Measurements from ENCODE around the gene REEP1. TPM values are rescaled to one million over a fixed set of nuclear protein-coding genes. Genes with fewer than 3 reads are reported as not detected.
"Not testable (repeated sequence)": the region's sequence is repeated elsewhere in the genome, so short reads cannot be mapped to it uniquely, and the experiment has no call there.

The REEP1 gene
- total and polyA plus RNA-seq, 3 donors from 2014 or later = 112 to 342 (median 241) TPM

GRCh38 chr2:86352137-86352726 is 14.8 kb upstream of the REEP1 start:
- 89 to 95% methylated on average over 8 of the region's 8 CpGs for WGBS, 2 donors
- no peak for TF ChIP-seq POLR2A (IDR thresholded peaks at IDR 0.05)
- no peak for TF ChIP-seq CTCF (IDR thresholded peaks at IDR 0.05)

GRCh38 chr2:86350751-86351150 is 13.3 kb upstream of the REEP1 start:
- TF ChIP-seq CTCF (IDR thresholded peaks at IDR 0.05) = no peak
- no peak for DNase-seq
- intact Hi-C loops (cut with DNase I; ENCODE audit: low total_unique reads) = no loop called here

More at GRCh38 chr2:86352137-86352726, 14.8 kb upstream of the REEP1 start:
- DNase-seq = no peak
- H3K27me3 ChIP-seq = no peaks in the 10 kb centered on the region
- no peak overlapping the region for H3K4me3 ChIP-seq
- H3K36me3 ChIP-seq (ENCODE audit: low read depth, missing control alignments) = no peaks in the 10 kb centered on the region
- H3K4me1 ChIP-seq = no peaks in the 10 kb centered on the region
- H3K9me3 ChIP-seq = no peaks in the 10 kb centered on the region
- intact Hi-C loops (cut with DNase I; ENCODE audit: low total_unique reads) = no loop called here
- H3K27ac ChIP-seq = no peak overlapping the region

GRCh38 chr2:86347401-86347800 is 10.0 kb upstream of the REEP1 start:
- Histone ChIP-seq H3K27me3 (no peaks in the 10 kb centered on the region), H3K36me3 (ENCODE audit: low read depth, missing control alignments) (no peaks in the 10 kb centered on the region), H3K27ac (no peak overlapping the region), H3K9me3 (no peaks in the 10 kb centered on the region), H3K4me3 (no peak overlapping the region), H3K4me1 (no peaks in the 10 kb centered on the region)
- TF ChIP-seq POLR2A (IDR thresholded peaks at IDR 0.05) (no peak), CTCF (IDR thresholded peaks at IDR 0.05) (no peak)
- intact Hi-C loops (cut with DNase I; ENCODE audit: low total_unique reads) = no loop called here
- 79 to 89% methylated on average over 4 to 7 of the region's 7 CpGs for WGBS, 2 donors
- DNase-seq = no peak

More at GRCh38 chr2:86350751-86351150, 13.3 kb upstream of the REEP1 start:
- H3K27me3 ChIP-seq = no peaks in the 10 kb centered on the region
- H3K27ac ChIP-seq = no peak overlapping the region
- no peaks in the 10 kb centered on the region for H3K4me1 ChIP-seq
- H3K9me3 ChIP-seq = no peaks in the 10 kb centered on the region
- no peak overlapping the region for H3K4me3 ChIP-seq
- no peaks in the 10 kb centered on the region for H3K36me3 ChIP-seq (ENCODE audit: low read depth, missing control alignments)
- 82 to 89% methylated on average over 2 of the region's 2 CpGs for WGBS, 2 donors

- H3K36me3 ChIP-seq (ENCODE audit: low read depth, missing control alignments); H3K9me3 ChIP-seq; H3K27me3 ChIP-seq; DNase-seq; H3K27ac ChIP-seq; H3K4me3 ChIP-seq; H3K4me1 ChIP-seq; intact Hi-C loops (cut with DNase I; ENCODE audit: low total_unique reads): not testable (repeated sequence)
- WGBS, 2 donors = 70 to 73% methylated on average over 6 of the region's 6 CpGs
These were observed 8.5 kb upstream of the REEP1 start for GRCh38 chr2:86345783-86346370.

- no peak for TF ChIP-seq CTCF (IDR thresholded peaks at IDR 0.05)
- no peak for TF ChIP-seq POLR2A (IDR thresholded peaks at IDR 0.05)
- 38 to 77% methylated on average over 2 of the region's 2 CpGs for WGBS, 2 donors
- intact Hi-C loops (cut with DNase I; ENCODE audit: low total_unique reads) = no loop called here
- Histone ChIP-seq H3K27ac (no peak overlapping the region), H3K36me3 (ENCODE audit: low read depth, missing control alignments) (no peaks in the 10 kb centered on the region), H3K4me1 (peaks cover 9% of the 10 kb centered on the region), H3K4me3 (no peak overlapping the region), H3K9me3 (no peaks in the 10 kb centered on the region), H3K27me3 (no peaks in the 10 kb centered on the region)
- DNase-seq = no peak
These were observed 7.0 kb upstream of the REEP1 start for GRCh38 chr2:86344404-86344803.

Measured in testis (tissue), 3 donors.